Activated CD8-positive, alpha-beta memory T cell treated with anti-CD3 and anti-CD28 coated beads for 4 hours (primary cell): ENCODE measurements around the gene SERPINA3.

Experiments used
- DNase-seq, 2 donors: peaks; one replicate each; pipeline ENCODE4 v3.0.0-alpha.2; 2020; ENCODE audit warnings: low read depth in 2 of 2

SERPINA3 gene

GRCh38 chr14:94613720-94614644 is 1.8 kb downstream of the SERPINA3 start:
- no peak for DNase-seq

- DNase-seq: no peak
Measured at GRCh38 chr14:94614802-94615201, 2.6 kb downstream of the SERPINA3 start.

- no peak for DNase-seq
Measured at GRCh38 chr14:94615254-94615653, 3.1 kb downstream of the SERPINA3 start.

- DNase-seq: no peak
Measured at GRCh38 chr14:94615823-94616570, 3.8 kb downstream of the SERPINA3 start.

- DNase-seq: no peak
Measured at GRCh38 chr14:94617366-94617941, 5.3 kb downstream of the SERPINA3 start.

GRCh38 chr14:94617988-94618822 is 6.0 kb downstream of the SERPINA3 start:
- DNase-seq: no peak

GRCh38 chr14:94619297-94619696 is 7.1 kb downstream of the SERPINA3 start:
- no peak for DNase-seq

- DNase-seq: no peak
Measured at GRCh38 chr14:94620597-94620996, 8.4 kb downstream of the SERPINA3 start.

GRCh38 chr14:94621358-94622134 is 9.4 kb downstream of the SERPINA3 start:
- no peak for DNase-seq

GRCh38 chr14:94622653-94623421 is 10.6 kb downstream of the SERPINA3 start:
- no peak for DNase-seq

- no peak for DNase-seq
Measured at GRCh38 chr14:94623422-94623809, 11.2 kb downstream of the SERPINA3 start.

- no peak for DNase-seq
Measured at GRCh38 chr14:94623856-94624499, 11.8 kb downstream of the SERPINA3 start.

GRCh38 chr14:94624537-94625352 is 12.6 kb downstream of the SERPINA3 start:
- no peak for DNase-seq

GRCh38 chr14:94625353-94625635 is 13.1 kb downstream of the SERPINA3 start:
- no peak for DNase-seq

GRCh38 chr14:94628578-94628977 is 16.4 kb downstream of the SERPINA3 start:
- DNase-seq: no peak

- DNase-seq: no peak
Measured at GRCh38 chr14:94630396-94630795, 18.2 kb downstream of the SERPINA3 start.

GRCh38 chr14:94631050-94631449 is 18.9 kb downstream of the SERPINA3 start:
- no peak for DNase-seq

- DNase-seq: no peak
Measured at GRCh38 chr14:94631536-94632304, 19.5 kb downstream of the SERPINA3 start.
